ENCODE data around the gene TMEM41B.

DNA sequence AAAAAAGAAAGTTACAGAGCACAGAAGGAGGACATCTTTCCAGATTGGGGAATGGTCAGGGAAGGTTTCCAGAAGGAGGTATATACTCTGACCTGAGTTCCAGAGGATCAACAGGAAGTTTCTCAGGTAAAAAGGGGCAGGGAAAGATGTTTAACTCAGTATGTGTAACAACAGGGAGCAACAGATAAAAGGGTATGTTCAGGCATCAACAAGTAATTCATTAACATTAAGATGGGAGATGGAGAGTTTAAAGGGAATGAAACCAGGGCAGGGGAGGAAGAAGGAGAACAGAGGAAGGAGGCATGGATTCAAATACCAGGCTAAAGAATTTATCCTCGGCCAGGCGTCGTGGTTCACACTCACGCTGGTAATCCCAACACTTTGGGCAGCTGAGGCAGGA is 46.7 kb downstream of the TMEM41B start:
- no peak for TF ChIP-seq GATA2 (IDR thresholded peaks at IDR 0.05; ENCODE audit: low read depth, low read length)
- no peak for TF ChIP-seq GATA3 (IDR thresholded peaks at IDR 0.05; ENCODE audit: low read depth, low read length)
